GM19025 (cell line): ENCODE data around the gene ABCB11.
"Not testable (repeated sequence)": the region's sequence is repeated elsewhere in the genome, so short reads cannot be mapped to it uniquely, and the experiment has no call there.

Source experiments
- ATAC-seq: cut with Tn5 transposase; IDR thresholded peaks from one replicate; pipeline ENCODE4 v1.9.1; 2021; ENCODE audit warnings: mild to moderate bottlenecking, low read depth, moderate library complexity; ENCODE audit not compliant: unreplicated experiment

ABCB11 gene

GRCh38 chr2:168941297-168941696 lies 89.8 kb downstream of the ABCB11 start:
- no peak for ATAC-seq

- ATAC-seq: no peak
Observed at GRCh38 chr2:168939918-168940317, 91.2 kb downstream of the ABCB11 start.

DNA sequence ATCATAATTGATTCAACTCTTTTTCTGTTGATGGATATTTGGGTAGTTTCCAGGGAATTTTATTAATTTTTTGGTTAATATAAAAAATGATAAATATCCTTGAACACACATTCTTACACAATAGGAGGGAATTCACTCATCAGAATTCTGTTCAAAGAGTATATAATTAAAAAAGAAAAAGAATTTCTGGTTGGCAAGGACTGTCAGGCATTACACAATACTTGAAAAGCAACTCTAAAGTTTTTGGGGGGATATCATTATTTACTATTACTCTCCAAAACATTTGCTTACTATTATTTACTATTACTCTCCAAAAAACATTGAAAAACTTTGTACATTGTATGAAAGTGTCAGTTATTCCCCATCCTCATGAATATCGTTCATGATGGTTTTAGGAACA lies 92.1 kb downstream of the ABCB11 start:
- ATAC-seq: no peak

GRCh38 chr2:168935810-168936581 lies 95.1 kb downstream of the ABCB11 start:
- ATAC-seq: no peak

GRCh38 chr2:168934826-168935225 lies 96.3 kb downstream of the ABCB11 start:
- no peak for ATAC-seq

DNA sequence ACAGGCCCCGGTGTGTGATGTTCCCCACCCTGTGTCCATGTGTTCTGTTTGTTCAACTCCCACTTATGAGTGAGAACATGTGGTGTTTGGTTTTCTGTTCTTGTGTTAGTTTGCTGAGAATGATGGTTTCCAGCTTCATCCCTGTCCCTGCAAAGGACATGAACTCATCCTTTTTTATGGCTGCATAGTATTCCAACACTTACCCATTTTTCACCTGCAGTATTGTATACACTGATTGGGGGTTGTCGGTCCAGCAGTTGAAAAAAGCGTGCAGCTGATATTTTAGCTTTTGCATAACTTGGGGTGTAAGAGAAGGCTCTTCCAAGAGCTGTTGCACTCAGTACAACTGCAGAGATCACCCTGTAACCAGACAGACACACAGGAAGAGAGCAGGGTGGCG lies 99.0 kb downstream of the ABCB11 start:
- not testable (repeated sequence) for ATAC-seq

GRCh38 chr2:168930242-168930641 lies 100.9 kb downstream of the ABCB11 start:
- no peak for ATAC-seq

GRCh38 chr2:168929031-168929430 lies 102.1 kb downstream of the ABCB11 start:
- ATAC-seq: no peak

DNA sequence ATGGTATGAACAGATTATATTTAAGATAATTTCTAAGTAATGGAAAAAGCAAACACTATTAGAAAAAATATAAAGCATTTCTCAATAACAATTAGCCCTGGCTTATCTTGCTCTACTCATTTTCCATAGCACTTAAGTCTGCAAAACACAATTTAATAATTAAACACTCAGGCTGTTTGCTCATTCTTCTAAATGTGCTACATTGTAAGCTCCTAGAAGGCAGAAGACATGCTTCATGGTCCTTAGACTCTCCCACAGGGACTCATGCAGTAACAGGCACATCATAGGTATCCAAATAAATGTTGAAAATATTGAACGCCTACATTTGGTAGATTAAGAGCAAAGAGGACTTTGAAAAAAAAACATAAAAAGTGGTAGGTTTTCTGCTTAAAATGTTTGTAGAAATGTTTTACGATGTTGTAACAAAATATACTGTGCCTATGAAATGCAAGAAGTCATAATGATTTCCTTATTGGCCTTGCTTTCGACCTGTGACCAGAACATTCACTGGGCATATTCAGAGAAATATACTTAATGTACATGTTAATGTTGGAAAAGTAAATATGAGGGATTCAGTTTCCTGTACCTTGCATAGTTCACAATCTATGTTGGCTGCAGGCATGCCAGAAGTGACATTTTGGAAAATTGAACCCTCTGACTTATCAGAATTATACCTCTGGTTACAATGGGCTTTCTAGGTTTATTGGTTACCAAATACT lies 102.9 kb downstream of the ABCB11 start:
- no peak for ATAC-seq

DNA sequence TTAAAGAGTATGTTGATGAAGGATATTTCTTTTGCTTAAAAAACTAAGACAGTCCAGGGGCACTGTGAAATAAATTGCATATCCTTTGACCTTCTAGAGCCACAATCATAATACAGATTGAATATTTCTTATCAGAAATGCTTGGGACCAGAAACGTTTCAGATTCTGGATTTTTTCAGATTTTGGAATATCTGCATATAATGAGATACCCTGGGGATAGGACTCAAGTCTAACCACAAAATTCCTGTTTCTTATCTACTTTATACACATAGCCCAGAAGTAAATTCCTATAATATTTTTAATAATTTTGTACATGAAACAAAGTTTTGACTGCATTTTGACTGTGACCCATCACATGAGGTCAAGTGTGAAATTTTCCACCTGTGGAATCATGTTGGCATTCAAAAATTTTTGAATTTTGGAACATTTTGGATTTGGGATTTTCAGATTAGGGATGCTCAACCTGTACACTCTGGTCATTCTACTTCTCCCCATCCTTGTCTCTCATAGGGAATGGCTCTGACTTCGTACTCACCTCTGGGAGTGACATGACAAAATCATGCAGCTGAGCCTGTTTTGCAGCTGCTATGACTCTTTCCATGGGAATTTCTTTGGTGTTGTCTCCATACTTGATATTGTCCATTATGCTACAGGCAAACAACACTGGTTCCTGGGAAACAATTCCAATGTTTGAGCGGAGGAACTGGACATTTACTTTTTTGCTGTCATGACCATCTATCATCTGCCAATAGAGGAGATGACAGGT lies 104.3 kb downstream of the ABCB11 start:
- no peak for ATAC-seq

DNA sequence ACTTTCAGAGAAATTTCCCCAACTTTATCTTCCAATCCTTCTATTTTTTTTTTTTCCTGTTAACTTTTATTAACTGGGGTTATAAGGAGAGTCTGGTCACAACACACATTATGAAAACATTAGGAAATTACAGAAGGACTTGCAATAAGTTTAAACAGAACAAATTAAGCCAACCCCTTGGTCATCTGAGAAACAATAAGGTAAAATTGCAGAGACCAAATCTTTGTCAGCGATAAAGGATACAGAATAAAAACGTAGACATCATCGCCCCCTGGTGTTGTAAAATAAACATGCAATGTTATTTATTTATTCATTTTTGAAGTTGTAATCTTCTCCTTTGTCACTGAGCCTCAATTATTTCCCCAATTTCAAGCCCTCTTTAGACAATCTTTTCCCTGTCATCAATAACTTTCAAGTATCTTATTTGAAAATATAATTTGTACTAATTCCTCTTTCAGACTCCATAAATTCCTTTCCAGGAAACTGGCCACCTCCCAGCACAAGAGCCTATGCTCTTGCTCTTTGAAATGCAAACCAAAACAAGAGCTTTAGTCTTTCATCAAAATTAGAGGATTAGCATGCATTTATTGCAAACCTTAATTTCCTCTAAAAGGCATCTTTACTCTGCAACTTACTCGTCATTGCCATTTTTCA lies 110.5 kb downstream of the ABCB11 start:
- ATAC-seq: no peak

- no peak for ATAC-seq
Observed at GRCh38 chr2:168916331-168916675, 114.8 kb downstream of the ABCB11 start.

DNA sequence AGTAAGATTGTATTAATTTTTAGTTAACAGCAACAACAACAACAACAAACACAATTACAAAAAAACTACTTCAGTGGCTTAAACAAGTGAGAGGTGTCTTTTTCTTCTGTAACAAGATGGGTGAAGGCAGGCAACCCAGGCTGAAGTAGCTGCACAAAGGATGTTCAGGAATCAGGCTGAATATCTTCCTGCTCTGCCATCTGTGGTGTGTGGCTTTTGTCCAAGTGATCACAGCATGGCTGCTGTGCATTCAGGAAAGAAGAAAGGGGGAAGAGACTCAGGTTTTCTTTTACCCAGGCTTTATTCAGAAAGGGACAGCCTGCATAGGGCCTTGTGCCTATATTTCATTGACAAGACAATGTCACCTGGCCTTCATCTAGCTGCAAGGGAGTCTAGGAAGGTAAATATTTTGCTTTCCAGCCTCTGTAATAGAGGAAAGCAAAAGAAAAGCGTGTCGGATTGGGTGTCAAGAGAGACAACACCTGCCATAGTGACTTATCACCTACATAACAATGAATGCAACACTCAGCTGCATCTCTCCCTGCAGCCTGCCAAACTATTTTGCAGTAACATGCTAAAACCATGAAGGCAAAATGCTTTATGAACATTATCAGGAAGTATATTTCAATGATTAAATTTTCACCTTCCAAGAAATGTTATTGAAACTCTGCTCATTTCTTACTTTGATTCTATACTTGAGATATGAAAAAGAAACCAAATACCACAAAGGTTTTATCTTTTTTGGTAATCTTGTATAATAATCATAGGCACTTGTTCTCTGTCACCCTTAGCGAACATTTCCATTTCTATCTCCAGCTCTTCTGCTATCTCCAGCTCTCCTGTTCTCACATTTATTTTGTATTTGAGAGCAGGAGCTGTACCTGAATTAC lies 115.4 kb downstream of the ABCB11 start:
- no peak for ATAC-seq

DNA sequence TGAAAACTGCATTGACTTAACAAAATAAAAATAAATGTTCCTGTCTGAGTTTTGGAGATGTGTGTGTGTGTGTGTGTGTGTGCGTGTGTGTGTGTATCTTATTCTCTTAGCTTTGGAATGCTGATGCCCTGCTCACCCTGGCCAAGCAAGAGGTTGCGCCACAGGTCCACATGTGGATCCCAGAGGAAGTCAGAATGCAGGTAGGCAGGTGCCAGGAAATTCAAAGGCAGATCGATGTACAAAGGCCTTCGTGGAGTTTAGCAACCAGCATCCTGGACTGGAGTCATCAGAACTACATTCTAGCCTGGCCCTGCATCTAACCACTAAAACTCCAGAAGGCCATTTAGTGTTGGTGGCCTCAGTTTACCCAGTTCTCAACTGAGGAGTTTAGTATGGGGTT lies 117.6 kb downstream of the ABCB11 start:
- ATAC-seq: no peak

GRCh38 chr2:168912901-168913369 lies 118.2 kb downstream of the ABCB11 start:
- no peak for ATAC-seq

DNA sequence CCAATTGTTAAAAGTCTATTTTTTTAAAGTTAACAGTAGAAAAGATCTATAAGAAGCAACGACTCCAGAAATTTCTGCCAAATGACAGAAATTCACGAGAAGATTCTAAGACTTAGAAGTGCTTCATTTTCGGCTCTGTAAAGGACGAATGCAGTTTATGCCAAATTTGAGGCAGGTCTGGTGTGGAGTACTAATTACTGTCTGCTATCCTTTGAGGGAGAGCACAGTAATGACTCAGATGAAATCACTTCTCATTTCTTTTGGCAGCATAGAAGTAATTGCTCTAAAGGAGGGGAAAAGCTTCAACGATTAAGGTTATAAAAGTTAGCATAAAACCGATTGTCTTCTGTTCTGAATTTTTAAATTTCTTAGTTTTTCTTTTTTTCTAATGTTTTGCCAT lies 118.7 kb downstream of the ABCB11 start:
- no peak for ATAC-seq

GRCh38 chr2:168910330-168910729 lies 120.8 kb downstream of the ABCB11 start:
- ATAC-seq: no peak

DNA sequence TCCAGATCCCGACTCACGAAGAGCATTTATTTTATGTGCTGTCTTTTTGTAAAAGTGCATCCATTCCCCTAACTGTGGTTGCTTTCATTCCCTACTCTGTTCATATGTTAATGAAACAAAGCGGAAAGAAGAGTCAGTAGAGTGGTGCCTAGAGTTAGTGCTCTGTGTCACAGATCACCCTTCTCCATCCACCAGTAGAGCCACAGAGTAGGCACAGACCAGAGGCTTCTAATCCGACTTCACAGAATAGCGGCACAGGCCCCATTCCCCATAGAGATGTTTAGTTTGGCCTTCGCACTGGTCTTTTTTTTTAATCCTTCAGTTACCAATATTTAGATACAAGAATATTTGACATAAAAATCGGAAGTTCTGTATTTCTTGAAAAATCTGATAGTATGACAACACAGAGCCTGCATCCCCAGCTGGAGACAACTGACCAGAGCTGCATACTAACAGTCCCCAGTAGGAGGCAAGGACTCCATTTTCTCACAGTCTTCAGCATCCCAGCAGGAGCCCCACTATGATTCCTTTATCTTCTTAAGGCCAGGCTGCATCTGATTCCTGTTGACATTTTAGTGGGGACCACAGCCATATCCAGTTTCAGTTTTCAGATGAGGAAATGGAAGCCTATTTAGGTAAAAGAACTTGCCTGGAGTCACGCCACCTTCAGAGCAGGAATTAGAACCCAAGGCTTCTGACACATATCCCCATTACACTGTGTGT lies 123.0 kb downstream of the ABCB11 start:
- ATAC-seq: no peak

DNA sequence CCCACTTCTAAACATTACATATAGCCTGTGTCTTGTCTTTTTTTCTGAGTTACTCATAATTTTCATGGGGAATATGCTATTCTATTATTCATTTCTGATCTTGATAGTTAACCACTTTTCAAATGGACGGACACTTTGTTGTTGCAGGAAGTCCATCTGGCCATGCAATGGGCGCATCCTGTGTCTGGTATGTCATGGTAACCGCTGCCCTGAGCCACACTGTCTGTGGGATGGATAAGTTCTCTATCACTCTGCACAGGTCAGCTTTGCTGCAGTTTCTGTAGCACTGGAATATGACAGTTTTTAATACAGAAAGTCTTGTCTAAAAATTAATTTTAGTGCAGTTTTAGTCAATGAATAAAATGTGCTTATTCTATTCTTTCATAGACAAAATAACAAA lies 126.8 kb downstream of the ABCB11 start:
- no peak for ATAC-seq
